ENCODE measurements around the gene NOL8.

Gene NOL8

GRCh38 chr9:92312887-92313623 lies 12.1 kb downstream of the NOL8 start:
- no peak for DNase-seq (ENCODE audit: low read depth)

DNA sequence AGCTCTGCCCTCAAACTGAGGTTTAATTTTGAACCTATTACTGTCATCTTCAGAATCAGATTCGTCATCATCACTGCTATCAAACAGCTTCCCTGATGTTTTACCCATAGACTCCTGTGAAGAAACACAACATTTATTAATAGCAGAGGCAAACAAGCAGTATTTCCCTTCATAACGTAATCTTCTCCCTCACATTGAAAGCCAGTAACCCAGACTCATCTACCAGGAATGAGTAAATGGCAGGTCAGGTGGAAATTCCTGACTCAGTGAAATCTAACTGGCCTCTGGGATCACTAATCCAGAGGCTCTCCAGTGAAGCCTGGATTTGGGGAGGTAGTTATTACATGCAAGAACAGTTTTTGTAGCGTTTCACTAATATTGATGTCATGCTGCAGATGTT lies 14.6 kb downstream of the NOL8 start:
- no peak for DNase-seq (ENCODE audit: low read depth)

DNA sequence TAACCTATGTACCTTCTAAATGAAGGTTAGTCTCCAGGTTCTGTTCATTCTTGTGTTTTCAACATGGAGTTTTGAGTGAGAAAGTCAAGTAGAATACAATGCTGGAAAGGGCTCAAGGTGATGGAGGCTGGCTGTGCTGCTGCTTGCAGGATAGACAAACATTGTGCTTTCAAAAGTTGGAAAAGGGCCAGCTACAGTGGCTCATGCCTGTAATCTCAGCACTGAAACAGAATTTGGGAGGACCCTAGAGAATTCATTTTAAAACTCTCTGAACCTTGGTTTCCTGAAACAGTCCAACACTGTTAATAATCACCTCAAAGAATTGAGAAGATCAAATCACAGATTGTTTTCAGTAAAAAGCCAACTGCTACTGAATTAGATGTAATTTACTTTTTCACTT lies 16.3 kb downstream of the NOL8 start:
- DNase-seq (ENCODE audit: low read depth) = no peak

GRCh38 chr9:92300936-92301335 lies 24.2 kb downstream of the NOL8 start:
- no peak for DNase-seq (ENCODE audit: low read depth)

GRCh38 chr9:92299116-92299515 lies 26.0 kb downstream of the NOL8 start:
- DNase-seq (ENCODE audit: low read depth) = no peak

- DNase-seq (ENCODE audit: low read depth) = no peak
These were observed 27.1 kb downstream of the NOL8 start for GRCh38 chr9:92298036-92298435.

- DNase-seq (ENCODE audit: low read depth) = no peak
These were observed 27.5 kb downstream of the NOL8 start for GRCh38 chr9:92297611-92298010.

GRCh38 chr9:92295827-92296258 lies 29.3 kb downstream of the NOL8 start:
- no peak for DNase-seq (ENCODE audit: low read depth)

- no peak for DNase-seq (ENCODE audit: low read depth)
These were observed 29.8 kb downstream of the NOL8 start for GRCh38 chr9:92295240-92295790.

- no peak for DNase-seq (ENCODE audit: low read depth)
These were observed 30.9 kb downstream of the NOL8 start for GRCh38 chr9:92294297-92294676.

DNA sequence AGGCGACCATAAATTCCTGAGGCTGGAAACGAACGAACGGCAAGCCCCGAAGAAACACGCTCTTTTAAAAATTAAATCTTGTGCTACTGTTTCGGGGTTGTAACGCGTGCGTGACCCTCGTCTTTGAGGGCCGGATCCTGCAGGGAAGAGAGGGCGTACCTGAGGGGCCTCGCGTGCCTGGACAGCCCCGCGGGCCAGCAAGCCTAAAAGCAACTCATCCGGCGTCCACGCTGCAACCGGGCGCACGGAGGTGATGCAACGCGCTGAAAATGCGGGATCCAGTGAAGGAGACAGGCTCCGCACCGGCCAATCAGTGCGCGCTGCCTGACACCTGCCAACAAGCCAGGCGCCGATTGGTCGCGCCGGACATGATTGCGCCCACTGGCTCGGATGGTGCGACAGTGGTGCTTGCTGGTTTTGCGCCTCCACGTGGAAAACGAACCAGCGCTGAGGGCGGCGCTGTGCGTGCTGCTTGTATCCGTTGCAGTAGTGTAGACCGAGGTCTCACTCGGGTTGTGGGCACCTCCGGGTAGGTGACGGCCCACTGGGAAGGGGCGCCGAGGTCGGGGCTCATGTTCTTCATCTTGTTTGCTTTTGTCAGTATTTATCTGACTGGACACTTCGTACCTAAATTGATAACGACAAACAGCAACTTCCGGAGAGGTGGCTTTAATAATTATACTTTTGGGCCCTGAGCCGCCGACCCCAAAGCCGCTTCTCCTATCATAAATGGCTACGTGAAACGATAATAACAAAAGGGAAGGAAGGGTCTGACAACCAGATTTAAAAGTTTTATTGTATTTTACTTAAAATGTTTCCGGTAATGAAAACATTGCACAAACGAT lies 31.5 kb downstream of the NOL8 start, which contains the start of gene IARS1:
IARS1 (minus strand) TSS at position 246 of the 845 bp plus-strand sequence. CDS start 4,278 bp downstream, outside the sequence.
- peak; percentile 89 for DNase-seq (ENCODE audit: low read depth)

DNA sequence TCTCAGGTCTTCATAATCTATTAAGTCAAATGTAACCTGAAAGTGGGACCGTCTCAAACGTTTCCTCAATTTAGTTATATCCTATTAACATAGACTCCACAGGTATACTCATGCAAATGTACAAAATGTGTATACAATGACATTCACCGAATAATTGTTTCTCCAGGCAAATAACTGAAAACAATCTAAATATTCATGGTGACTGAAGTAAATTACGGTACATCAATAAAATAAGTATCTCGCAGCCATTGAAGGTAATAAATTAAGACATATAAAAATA lies 32.1 kb downstream of the NOL8 start:
- DNase-seq (ENCODE audit: low read depth) = no peak

GRCh38 chr9:92292338-92293074 lies 32.6 kb downstream of the NOL8 start:
- no peak for DNase-seq (ENCODE audit: low read depth)

GRCh38 chr9:92291577-92291976 lies 33.6 kb downstream of the NOL8 start:
- DNase-seq (ENCODE audit: low read depth) = no peak

- DNase-seq (ENCODE audit: low read depth) = no peak
These were observed 34.2 kb downstream of the NOL8 start for GRCh38 chr9:92290785-92291429.

DNA sequence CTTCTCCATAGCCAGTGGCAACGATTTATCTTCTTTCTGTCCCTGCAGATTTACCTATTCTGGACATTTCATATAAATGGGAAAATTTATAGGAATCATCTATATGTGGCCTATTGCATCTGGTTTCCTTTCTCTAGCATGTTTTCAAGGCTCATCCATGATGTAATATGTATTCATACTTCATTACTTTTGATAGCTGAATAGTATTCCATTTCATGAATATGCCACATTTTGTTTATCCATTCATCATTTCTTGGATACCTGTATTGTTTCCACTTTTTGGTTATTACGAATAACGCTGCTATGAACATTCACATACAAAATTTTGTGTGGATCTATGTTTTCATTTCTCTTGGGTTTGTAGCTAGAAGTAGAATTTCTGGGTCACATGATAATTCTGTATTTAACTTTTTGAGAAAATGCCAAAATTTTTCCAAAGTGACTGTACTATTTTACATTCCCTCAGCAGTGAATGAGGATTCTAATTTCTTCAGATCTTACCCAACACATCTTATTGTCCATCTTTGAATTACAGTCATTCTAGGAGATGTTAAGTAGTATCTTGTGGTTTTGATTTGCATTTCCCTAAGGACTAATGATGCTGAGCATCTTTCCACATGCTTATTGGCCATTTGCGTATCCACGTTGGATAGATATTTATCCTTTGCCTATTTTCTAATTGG lies 35.3 kb downstream of the NOL8 start:
- DNase-seq (ENCODE audit: low read depth) = no peak

GRCh38 chr9:92279302-92279701 lies 45.8 kb downstream of the NOL8 start:
- no peak for DNase-seq (ENCODE audit: low read depth)

GRCh38 chr9:92278110-92278509 lies 47.0 kb downstream of the NOL8 start:
- DNase-seq (ENCODE audit: low read depth) = peak; percentile 27

DNA sequence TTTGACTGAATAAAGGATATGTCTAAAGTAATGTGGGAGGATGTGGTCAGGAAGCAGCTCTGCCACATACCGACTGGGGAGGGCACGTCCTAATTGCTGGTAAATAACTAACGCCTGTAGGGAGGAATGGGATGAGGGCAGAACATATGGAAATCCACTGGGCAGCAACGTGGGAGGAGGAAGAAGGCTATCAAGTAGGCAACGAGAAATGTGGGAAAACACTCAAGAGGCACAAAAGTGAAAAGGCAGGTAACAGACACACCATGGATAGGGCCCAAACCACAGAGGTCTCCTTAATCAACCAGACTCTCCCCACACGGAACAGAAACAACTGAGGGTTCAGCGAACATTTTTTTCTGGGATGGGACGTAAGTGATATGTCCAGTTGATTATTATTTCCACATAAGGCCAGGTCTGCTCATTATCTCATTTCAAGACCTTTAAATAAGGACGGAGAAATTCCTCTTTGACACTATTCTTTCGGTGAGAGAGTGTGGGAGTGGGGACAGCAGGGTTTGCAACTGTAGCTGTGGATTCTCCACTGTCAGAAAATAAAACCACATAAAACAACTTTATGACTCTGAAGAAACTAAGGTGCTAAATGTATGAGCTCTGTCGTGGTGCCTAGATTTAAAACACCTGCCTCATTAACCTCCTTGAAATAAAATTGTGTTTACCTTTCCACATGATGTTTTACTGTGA lies 48.7 kb downstream of the NOL8 start:
- no peak for DNase-seq (ENCODE audit: low read depth)

- no peak for DNase-seq (ENCODE audit: low read depth)
These were observed 49.6 kb downstream of the NOL8 start for GRCh38 chr9:92275541-92275940.

- DNase-seq (ENCODE audit: low read depth) = no peak
These were observed 54.6 kb downstream of the NOL8 start for GRCh38 chr9:92270511-92270910.
